LoVo (cell line): ENCODE measurements around the gene TMEM218.
"Not testable (repeated sequence)": the region's sequence is repeated elsewhere in the genome, so short reads cannot be mapped to it uniquely, and the experiment has no call there.

ENCODE experiments used
- DNase-seq: peaks from one replicate; pipeline ENCODE4 v3.0.0-alpha.2; 2016; ENCODE audit warnings: low spot score

The TMEM218 gene

DNA sequence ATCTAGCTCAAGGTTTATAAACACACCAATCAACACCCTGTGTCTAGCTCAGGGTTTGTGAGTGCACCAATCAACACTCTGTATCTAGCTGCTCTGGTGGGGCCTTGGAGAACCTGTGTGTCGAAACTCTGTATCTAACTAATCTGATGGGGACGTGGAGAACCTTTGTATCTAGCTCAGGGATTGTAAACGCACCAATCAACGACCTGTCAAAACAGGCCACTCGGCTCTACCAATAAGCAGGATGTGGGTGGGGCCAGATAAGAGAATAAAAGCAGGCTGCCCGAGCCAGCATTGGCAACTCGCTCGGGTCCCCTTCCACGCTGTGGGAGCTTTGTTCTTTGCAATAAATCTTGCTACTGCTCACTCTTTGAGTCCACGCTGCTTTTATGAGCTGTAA, 21.3 kb downstream of the TMEM218 start:
- not testable (repeated sequence) for DNase-seq

DNA sequence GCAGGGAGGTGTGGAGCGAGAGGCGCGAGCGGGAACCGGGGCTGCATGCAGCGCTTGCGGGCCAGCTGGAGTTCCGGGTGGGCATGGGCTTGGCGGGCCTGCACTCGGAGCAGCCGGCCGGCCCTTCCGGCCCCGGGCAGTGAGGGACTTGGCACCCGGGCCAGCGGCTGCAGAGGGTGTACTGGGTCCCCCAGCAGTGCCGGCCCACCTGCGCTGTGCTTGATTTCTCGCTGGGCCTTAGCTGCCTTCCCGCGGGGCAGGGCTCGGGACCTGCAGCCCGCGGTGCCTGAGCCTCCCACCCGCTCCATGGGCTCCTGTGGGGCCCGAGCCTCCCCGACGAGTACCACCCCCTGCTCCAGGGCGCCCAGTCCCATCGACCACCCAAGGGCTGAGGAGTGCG, 21.9 kb downstream of the TMEM218 start:
- not testable (repeated sequence) for DNase-seq

DNA sequence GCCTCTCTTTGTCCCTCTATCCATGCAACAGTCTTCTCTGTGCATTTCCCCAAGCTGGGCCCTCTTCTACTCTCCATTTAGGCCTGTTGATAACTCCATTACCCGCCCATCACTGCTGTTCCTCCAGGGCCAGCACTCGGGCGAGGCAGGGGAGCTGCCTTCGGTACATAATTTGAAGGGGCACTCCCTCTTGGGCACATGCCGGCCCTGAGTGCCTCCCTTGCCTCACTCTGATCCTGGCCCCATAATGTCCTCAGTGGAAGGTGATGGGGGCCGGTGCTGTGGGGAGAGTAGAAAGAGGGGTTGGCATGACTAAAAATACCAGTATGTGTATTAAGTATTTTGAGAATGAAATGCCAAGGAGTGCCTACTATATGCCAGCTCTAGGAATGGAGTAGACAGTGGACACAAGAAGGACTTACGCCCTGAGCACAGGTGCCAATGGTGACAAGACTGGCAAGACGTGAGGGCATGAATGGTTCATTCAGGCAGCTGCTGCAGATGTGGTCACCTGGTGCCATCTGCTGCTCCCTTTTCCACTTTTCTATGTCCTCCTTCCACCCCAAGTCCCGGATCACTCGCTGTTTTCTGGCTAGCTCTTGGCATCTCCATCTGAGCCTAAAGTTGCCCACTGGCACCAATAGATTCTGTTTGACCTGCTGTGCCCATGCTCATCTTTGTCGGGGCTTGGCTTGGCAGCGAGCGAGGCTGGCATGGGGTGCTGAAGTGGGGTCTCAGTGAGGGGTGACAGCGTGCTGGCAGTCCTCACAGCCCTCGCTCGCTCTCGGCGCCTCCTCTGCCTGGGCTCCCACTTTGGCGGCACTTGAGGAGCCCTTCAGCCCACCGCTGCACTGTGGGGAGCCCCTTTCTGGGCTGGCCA, 22.6 kb downstream of the TMEM218 start:
- DNase-seq: no peak

DNA sequence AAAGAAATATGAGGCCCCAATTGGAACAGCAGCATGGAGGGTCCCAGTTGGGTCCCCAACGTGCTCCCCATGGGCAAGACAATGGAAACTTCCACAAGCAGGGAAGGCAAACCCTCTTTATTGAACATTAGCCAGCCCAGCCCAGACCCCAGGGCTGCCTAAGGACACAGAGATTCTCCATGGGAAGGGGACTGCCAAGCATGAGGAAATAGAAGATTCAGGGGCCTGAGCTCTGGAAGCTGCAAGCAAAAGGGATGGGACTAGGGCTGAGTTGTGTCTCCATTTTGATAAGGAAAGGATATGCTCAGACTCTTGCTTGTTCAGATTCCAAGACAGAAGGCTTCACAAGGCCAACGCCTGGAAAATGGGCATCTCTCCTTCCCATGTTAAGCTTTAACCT, 23.3 kb downstream of the TMEM218 start:
- no peak for DNase-seq

DNA sequence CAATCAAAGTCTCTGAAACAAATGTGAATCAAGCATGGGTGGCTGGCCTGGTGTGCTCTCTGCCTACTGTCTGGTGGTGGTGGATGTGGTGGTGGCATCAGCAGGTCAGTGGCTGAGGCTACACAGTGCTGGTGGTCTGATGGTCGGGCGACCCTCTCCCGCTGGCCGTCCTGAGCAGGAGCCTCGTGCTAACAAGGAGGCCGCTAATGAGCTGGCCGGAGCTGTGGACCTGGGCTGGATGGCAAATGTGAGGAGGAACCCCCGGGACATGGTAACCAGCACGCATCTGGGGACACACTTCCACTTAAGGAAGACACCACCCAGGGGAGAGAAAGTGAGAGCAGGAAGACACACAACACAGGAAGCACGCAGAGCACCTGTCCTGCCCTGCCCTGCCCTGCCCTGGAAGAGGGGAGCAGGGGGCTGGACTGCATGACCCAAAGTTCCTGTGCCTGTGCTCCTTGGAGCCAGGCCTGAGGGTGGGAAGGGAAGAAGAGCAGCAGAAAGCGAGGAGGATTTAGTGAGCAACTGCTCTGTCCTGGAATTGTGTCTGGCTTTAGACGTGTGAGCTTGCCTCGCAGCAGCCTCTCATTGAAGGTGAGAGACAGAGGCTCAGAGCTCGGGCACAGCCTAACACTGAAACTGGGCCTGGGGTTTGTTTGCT, 24.7 kb downstream of the TMEM218 start:
- no peak for DNase-seq

DNA sequence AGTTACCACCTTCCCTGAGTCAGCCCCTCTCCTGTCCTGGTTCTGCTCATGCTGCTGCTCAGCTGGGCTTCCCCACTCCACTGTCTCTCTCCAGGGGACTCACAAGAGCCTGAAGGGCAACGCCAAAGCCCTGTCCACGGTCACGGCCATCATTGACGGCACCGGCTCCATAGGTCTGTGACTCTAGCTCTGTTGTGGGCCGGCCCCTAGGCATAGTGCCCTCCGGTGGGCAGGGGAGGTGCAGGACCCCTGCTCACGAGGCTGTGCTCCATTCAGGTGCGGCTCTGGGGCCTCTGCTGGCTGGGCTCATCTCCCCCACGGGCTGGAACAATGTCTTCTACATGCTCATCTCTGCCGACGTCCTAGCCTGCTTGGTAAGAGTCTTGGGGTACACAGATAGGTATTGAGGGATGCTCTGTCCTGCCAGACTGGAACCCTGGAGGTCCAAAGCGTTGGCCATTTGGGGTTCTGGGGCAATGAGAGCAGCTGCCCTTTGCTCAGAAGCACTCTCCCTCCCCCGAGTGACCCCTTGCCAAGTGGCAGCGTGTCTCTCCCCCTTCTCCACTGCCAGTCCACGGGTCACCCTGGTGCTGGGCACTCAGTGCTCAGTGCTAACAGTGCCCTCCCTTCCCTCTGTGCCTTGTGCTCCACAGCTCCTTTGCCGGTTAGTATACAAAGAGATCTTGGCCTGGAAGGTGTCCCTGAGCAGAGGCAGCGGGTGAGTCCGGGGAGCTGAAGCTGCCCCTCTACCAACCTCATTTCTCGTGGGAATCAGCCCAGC, 25.9 kb downstream of the TMEM218 start:
- DNase-seq: no peak

DNA sequence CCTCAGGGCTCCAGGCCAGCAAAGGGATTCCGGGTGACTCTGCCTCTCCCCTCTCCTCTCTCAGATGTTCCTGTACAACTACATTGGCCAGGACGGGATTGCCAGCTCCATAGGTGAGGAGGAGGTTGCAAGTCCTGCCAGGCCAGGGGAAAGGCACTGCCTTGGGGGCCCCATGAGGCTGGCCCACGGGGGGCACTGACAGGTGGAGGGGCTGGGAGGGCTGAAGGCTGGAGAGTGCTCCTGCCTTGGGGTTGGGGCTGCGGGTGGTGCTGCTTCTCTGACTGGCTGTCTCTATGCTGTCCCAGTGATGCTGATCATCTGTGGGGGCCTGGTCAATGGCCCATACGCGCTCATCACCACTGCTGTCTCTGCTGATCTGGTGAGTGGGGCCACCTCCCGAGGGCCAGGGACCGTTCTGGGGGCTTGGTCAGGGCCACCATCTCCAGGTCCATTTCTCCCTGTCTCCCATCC, 26.6 kb downstream of the TMEM218 start:
- DNase-seq: no peak

DNA sequence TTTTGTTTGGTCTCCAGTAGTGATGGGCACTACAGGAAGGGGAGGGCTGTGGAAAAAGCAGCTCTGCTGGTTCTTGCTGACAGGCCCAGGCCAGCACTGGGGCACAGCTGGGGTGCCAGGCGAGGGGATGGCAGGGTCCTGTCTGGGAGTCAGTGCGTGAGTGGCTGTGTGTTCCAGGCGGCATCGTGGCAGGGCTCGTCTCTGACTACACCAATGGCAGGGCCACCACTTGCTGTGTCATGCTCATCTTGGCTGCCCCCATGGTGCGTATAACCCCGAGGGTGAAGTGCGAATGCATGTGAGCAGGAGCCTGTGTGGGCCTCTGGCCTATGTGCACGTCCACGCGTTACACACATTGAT, 27.4 kb downstream of the TMEM218 start:
- DNase-seq: no peak

DNA sequence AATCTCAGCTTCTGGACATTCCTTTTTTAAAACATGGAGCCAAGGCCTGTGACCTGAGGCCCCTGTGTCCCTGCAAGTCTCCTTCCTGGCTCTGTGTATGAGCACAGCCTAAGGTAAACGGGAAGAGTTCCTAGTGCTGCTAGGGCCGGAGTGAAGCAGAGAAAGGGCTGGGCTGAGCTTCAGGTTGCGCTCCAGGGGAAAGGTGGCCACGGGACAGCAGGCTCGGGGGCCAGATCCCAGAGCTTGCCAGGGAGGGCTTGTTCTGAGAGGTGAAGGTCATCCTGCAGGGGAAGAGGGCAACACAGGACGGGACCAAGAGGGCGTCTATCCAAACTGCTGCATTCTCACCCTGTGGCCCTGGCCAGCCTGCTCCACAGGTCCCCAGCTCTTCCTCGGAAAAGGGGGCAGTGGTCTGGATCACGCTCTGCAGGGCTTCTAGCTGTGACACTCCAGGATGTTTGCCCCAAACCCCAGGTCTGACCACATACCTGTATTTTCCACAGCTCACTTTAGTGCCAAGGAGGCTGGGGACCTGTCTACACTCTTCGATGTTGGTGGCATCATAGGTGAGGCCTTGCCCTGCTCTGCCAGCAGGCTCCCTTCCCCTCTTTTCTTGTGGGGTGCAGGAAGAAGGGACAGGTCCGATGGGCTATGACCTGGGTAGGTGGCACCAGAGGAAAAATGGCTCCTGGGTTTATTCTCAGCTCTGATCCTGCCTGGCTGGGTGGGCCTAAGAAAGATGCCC, 27.9 kb downstream of the TMEM218 start:
- DNase-seq: no peak

DNA sequence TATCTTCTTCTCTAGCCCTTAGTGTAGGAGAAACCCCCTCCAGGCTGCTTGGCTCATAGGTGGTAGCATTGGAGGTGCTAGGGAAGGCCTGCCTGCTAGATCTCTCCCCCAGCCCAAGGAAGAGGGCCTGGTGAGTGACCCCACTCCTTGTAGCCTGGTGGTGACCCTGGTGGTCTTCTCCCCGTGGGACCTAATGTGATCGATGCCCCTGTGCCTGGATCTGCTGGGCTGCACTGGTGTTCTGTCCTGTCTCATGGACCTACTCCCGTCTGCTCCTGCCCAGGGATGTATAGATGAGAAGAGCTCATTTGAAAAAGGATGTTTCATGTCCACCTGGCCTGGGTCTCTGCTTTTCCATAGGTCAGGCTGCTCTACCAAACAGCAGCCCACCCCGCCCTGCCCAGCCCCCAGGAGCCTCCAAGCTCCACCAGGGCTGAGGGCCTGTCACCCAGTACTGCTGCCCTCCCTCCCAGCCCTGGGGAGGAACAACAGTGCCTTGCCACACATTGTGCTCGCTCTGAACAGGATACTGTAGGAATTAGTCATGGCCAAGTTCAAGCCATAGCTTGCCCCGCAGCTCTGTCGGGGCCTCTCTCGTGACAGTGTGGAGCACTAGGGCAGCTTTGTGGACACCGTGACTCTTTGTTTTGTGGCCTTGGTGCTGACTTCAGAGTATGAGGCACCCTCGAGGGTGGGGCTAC, 28.7 kb downstream of the TMEM218 start:
- no peak for DNase-seq

DNA sequence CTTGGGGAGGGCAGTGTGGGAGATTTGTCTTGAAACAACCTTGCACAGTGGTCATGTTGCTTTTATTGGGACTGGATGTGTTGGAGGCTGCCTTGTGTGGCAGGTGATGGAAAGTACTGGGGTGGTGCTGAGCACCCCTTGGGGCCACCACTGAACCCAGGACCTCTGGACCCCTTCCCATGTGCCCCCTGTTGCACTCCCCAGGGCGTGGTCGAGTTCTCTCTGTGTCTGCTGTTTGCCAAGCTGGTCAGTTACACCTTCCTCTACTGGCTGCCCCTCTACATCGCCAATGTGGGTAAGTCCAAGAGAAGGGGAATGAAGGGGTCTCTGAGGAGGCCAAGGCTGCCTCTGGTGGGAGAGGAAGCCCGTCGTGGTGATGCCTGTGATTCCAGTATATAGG, 29.4 kb downstream of the TMEM218 start:
- DNase-seq: no peak

DNA sequence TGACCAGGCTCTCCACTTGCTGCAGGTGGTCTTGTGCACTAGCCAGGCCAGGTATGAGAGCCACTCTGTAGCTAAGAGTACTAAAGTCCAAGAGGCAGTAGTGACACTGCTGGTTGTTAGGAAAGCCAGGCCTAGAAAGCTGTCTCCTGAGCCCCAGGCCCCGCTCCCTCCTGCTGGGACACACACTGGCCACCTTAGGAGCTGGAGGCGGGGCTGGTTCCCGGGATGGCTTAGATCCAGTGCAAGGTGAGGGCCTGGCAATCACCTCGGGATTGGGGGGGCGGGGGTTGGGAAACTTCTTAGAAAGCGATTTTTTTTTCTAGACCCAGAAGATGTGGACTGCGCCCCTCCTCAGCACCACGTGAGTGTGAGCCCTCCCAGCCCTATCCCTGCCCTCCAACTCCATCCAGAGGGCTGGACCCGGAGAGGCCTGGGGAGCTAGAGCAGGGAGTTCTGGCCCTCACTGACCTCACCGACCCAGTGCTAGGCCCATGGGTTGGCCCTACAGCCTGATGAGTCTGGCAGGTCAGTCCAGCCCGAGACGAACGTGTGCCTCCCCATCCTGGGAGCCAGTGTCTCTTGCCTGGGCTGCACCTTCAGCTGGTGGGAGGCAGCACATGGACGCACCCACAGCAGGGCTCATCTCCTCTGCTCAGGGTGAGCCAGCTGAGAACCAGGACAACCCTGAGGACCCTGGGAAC, 30.2 kb downstream of the TMEM218 start:
- no peak for DNase-seq

DNA sequence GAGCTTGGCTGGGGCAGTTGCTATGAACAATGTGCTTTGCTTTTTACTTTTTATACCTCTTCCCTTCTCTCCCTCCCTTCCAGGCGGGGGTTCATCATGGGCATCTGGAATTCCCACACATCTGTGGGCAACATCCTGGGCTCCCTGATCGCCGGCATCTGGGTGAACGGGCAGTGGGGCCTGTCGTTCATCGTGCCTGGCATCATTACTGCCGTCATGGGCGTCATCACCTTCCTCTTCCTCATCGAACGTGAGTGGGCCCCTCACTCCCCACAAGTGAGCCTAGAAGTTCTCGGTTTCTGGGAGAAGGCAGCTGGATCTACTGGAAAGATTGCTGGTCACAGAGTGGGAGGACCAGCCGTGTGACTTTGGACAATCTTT, 30.9 kb downstream of the TMEM218 start:
- no peak for DNase-seq

DNA sequence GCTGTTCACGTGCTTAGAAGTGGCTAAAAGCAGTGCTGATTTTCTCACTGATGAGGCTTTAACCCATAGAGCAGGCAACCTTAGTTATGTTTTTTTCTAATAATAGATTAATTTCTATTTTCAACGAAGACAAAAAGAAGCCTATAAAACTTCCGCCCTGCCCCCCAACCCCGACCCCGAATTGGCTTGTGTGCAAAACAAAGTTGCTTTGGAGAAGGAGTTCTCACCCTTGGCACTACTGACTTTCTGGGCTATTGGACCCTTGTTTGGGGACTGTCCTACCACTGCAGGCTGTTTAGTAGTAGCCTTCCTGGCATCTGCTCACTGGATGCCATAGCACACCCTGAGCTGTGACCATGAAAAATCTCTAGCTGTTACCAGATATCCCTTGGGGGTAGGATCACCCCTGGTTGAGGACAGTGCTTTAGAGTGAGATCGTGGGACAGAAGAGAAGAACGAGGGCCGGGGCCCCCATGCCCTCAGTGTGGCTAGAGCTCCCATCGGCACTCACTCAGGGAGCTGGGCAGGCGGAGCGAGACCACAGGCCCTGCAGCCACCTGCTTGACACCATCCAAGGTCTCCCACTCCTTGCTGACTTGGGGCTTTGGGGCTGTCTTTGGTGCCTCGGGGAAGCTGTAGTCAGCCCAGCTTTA, 31.4 kb downstream of the TMEM218 start:
- DNase-seq: no peak

DNA sequence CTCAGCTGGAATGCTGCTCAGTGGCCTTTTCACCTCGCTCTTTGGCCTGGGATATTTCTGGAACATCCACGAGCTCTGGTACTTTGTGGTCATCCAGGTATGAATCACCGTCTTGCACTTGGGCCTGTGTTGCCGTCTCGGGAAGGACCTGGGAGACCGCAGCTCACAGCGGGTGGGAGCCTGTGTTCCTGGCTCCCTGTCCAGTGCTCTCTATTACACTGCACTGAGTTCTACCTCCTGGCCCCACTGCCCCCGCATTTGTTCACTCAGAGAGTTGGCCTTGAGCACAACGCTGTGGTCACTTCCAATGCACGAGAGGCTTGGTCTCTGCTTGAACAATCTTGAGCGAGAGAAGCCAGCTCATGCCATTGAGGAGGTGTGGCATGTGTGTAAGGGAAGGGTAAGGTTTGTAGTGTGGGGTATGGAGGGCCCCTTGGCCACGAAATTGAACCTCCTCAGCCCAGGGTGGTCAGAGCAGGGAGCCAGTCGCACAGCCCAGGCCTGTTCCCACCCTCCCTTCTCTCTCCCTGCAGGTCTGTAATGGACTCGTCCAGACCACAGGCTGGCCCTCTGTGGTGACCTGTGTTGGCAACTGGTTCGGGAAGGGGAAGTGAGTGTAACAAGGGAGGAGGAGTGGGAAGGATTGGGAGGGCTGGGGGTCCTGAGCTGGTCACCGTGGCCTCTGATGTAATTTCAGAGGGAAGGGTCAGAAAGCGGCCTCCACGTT, 32.1 kb downstream of the TMEM218 start:
- no peak for DNase-seq

DNA sequence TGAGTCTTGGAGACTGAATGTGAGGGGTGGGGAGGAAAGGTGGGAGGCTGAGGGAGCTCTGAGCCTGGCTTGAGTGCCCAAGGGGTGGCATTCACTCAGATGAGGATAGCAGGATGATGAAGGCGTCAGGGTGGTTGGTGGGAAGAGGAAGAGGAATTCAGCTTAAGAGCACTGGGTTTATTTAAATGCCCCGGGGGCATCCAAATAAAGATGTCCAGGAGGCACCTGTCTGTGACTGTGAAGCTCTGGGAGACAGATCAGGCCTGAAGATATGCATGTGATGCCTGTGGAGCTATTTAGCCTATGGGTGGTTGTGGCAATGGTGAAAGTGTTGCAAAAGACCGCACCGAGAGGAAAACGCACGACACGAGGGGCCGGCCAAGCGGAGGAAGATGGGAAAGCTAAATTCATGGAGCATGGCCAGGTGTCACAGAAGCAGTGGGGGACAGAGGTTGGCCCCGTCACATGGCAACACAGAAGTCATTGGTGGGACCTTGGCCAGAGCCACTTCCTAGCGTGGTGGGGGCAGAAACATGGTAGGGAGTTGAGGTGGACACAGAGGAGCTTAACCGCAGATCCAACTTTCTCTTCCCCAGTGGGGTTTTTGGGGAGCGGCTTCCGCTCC, 32.8 kb downstream of the TMEM218 start:
- DNase-seq: no peak

DNA sequence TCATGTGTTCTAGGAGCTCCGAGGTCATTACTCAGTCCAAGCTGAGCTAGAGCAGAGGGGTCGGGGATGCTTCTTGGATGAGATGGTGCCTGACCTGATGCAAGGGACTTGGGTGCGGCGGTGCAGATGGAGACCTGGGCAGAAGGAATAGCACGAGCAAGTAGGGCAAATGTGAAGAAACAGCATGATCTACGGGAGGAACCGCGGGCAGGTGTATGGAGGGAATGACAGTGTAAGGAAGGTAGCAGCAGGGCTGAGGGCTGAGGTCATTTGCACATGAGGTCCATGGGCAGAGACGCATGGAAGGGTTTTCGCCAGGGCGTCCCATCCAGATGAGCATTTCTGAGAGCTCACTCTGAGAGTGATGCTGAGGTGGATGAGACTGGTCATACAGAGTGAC, 33.4 kb downstream of the TMEM218 start:
- no peak for DNase-seq

DNA sequence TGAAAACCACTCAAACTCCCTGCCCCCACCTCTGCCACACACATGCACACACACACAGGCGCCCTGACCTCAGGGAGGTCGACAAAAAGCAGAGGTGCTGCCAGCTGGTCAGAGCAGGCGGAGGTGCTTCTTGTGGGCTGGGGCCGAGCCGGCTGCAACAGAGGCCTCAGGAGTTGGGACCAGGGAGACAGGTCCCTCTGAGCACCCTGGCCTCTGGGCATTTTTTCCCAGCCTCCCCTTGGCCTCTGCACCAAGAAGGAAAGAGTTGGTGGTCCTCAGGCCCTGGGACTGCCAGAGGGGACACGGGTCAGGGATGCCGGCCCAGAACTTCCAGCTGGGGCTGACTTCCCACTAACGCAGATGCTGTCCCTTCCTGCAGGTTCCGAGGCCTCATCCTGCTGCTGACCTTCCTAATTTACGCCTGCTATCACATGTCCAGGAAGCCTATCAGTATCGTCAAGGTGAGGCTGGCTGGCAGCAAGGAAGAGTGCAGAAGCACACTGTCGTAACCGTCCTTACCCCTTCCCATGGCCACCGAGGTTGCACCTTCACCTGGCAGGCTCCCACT, 35.0 kb downstream of the TMEM218 start:
- DNase-seq: no peak

DNA sequence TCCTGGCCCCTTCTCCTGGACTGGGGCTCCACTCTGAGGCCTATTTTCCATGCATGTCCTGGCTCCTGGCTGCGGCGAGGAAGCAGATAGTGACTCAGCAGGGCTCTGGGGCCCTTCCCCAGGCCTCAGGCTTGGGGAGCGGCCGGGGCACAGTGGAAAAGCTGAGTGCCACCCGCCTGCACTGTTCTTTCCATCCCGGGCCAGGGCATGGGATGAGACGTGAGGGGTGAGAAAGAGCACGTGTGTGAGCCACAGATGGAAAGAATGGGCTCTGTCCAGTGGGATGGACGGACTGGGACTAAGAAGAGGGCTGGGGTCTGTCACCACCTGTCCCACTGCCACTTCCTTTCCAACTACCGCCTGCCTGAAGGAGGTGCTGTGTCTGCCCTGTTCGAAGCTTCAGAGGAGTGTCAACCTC, 35.5 kb downstream of the TMEM218 start:
- DNase-seq: no peak
